ENCODE measurements around the gene G6PC1. TPM values are rescaled to one million over a fixed set of nuclear protein-coding genes. Genes with fewer than 3 reads are reported as not detected.

G6PC1 gene
- total and polyA plus RNA-seq, 2 of the 13 experiments (the other 11 are each of a cell fraction or from before 2014, with no cell fraction given), result 1.7 to 37.9 TPM

DNA sequence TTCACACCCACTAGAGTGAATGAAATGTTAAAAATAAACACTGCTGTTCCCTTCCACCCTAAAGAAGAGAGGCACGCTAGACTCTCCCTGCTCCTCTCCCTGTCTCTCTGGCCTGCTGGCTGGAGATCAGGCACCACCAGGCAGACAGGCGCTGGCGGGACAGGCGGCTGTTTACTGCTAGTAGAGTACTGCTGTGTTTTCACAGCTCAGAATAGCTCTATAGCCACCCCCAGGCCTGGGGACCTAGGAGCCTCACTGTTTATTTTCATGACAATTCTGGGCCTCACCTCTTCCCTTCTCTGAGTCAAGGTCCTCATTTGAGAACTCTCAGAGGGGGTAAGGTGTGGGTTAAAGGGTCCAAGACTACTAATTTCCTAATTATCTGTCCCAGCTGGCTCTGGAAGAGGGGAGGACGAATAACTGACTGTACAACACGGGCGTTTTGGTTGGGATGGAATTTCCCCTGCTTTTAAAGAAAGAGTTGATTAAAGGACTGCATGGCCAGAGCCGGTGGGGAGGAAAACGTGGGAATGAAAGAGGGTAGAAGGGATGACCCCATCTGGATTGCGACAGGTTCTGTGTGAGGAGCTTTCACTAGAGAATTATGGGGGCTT, 9.0 kb upstream of the G6PC1 start (continued):
- TF ChIP-seq PPARG (CRISPR knock-in tag; conservative IDR thresholded peaks at IDR 0.05) (peak; percentile 52), ZNF850 (CRISPR knock-in tag; conservative IDR thresholded peaks at IDR 0.05) (0 out of 2 replicates have a peak, but pooled peaks have one; percentile 31), RCOR2 (CRISPR knock-in tag; IDR thresholded peaks at IDR 0.05) (peak; percentile 39; the same call in 1 of the 2 replicates), SOX5 (CRISPR knock-in tag; IDR thresholded peaks at IDR 0.05; ENCODE audit: borderline replicate concordance) (peak; percentile 53; the same call in 1 of the 2 replicates), ZBTB7B (CRISPR knock-in tag; IDR thresholded peaks at IDR 0.05) (peak; percentile 81), HDAC2 (CRISPR knock-in tag; IDR thresholded peaks at IDR 0.05) (peak; percentile 54; the same call in 1 of the 2 replicates), ZNF703 (CRISPR knock-in tag; IDR thresholded peaks at IDR 0.05; ENCODE audit: borderline replicate concordance) (no peak), ZNF557 (CRISPR knock-in tag; IDR thresholded peaks at IDR 0.05) (no peak), ISL2 (CRISPR knock-in tag; IDR thresholded peaks at IDR 0.05) (no peak), POLR2G (IDR thresholded peaks at IDR 0.05; ENCODE audit: low read depth, low read length) (peak; percentile 24; the same call in 1 of the 2 replicates), KDM6A (CRISPR knock-in tag; IDR thresholded peaks at IDR 0.05; ENCODE audit: low read depth) (peak; percentile 36; the same call in 1 of the 2 replicates), ERF (CRISPR knock-in tag; IDR thresholded peaks at IDR 0.05) (peak; percentile 74; the same call in 1 of the 2 replicates), SOX6 (IDR thresholded peaks at IDR 0.05) (no peak), SOX6 (CRISPR knock-in tag; IDR thresholded peaks at IDR 0.05) (peak; percentile 59)
- TF ChIP-seq, protein P1, sequence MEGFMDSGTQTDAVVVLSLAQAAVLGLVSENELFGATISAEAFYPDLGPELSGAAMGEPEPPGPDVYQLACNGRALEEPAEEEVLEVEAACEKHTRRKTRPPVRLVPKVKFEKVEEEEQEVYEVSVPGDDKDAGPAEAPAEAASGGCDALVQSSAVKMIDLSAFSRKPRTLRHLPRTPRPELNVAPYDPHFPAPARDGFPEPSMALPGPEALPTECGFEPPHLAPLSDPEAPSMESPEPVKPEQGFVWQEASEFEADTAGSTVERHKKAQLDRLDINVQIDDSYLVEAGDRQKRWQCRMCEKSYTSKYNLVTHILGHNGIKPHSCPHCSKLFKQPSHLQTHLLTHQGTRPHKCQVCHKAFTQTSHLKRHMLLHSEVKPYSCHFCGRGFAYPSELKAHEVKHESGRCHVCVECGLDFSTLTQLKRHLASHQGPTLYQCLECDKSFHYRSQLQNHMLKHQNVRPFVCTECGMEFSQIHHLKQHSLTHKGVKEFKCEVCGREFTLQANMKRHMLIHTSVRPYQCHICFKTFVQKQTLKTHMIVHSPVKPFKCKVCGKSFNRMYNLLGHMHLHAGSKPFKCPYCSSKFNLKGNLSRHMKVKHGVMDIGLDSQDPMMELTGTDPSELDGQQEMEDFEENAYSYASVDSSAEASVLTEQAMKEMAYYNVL (CRISPR knock-in tag; IDR thresholded peaks at IDR 0.05; ENCODE audit: borderline replicate concordance), result peak; percentile 61; the same call in 1 of the 2 replicates
- TF ChIP-seq, protein P2, sequence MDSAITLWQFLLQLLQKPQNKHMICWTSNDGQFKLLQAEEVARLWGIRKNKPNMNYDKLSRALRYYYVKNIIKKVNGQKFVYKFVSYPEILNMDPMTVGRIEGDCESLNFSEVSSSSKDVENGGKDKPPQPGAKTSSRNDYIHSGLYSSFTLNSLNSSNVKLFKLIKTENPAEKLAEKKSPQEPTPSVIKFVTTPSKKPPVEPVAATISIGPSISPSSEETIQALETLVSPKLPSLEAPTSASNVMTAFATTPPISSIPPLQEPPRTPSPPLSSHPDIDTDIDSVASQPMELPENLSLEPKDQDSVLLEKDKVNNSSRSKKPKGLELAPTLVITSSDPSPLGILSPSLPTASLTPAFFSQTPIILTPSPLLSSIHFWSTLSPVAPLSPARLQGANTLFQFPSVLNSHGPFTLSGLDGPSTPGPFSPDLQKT (CRISPR knock-in tag; IDR thresholded peaks at IDR 0.05; ENCODE audit: borderline replicate concordance), result no peak
- TF ChIP-seq, protein P3, sequence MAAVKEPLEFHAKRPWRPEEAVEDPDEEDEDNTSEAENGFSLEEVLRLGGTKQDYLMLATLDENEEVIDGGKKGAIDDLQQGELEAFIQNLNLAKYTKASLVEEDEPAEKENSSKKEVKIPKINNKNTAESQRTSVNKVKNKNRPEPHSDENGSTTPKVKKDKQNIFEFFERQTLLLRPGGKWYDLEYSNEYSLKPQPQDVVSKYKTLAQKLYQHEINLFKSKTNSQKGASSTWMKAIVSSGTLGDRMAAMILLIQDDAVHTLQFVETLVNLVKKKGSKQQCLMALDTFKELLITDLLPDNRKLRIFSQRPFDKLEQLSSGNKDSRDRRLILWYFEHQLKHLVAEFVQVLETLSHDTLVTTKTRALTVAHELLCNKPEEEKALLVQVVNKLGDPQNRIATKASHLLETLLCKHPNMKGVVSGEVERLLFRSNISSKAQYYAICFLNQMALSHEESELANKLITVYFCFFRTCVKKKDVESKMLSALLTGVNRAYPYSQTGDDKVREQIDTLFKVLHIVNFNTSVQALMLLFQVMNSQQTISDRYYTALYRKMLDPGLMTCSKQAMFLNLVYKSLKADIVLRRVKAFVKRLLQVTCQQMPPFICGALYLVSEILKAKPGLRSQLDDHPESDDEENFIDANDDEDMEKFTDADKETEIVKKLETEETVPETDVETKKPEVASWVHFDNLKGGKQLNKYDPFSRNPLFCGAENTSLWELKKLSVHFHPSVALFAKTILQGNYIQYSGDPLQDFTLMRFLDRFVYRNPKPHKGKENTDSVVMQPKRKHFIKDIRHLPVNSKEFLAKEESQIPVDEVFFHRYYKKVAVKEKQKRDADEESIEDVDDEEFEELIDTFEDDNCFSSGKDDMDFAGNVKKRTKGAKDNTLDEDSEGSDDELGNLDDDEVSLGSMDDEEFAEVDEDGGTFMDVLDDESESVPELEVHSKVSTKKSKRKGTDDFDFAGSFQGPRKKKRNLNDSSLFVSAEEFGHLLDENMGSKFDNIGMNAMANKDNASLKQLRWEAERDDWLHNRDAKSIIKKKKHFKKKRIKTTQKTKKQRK (IDR thresholded peaks at IDR 0.05; ENCODE audit: low read length), result no peak
- TF ChIP-seq, protein P4, sequence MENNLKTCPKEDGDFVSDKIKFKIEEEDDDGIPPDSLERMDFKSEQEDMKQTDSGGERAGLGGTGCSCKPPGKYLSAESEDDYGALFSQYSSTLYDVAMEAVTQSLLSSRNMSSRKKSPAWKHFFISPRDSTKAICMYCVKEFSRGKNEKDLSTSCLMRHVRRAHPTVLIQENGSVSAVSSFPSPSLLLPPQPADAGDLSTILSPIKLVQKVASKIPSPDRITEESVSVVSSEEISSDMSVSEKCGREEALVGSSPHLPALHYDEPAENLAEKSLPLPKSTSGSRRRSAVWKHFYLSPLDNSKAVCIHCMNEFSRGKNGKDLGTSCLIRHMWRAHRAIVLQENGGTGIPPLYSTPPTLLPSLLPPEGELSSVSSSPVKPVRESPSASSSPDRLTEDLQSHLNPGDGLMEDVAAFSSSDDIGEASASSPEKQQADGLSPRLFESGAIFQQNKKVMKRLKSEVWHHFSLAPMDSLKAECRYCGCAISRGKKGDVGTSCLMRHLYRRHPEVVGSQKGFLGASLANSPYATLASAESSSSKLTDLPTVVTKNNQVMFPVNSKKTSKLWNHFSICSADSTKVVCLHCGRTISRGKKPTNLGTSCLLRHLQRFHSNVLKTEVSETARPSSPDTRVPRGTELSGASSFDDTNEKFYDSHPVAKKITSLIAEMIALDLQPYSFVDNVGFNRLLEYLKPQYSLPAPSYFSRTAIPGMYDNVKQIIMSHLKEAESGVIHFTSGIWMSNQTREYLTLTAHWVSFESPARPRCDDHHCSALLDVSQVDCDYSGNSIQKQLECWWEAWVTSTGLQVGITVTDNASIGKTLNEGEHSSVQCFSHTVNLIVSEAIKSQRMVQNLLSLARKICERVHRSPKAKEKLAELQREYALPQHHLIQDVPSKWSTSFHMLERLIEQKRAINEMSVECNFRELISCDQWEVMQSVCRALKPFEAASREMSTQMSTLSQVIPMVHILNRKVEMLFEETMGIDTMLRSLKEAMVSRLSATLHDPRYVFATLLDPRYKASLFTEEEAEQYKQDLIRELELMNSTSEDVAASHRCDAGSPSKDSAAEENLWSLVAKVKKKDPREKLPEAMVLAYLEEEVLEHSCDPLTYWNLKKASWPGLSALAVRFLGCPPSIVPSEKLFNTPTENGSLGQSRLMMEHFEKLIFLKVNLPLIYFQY (CRISPR knock-in tag; IDR thresholded peaks at IDR 0.05; ENCODE audit: borderline replicate concordance), result 0 out of 2 replicates have a peak, but pooled peaks have one; percentile 44

Measured in HepG2 (cell line).